ENCODE data around the gene SLC45A3.
"Not testable (repeated sequence)": the region's sequence is repeated elsewhere in the genome, so short reads cannot be mapped to it uniquely, and the experiment has no call there.

Gene SLC45A3

GRCh38 chr1:205680073-205680851, at the start of gene SLC45A3:
Gene SLC45A3 (minus strand): TSS chr1:205680509. CDS start chr1:205664656, 15,853 bp downstream.
- peak; percentile 6 for DNase-seq (ENCODE audit: low spot score)

DNA sequence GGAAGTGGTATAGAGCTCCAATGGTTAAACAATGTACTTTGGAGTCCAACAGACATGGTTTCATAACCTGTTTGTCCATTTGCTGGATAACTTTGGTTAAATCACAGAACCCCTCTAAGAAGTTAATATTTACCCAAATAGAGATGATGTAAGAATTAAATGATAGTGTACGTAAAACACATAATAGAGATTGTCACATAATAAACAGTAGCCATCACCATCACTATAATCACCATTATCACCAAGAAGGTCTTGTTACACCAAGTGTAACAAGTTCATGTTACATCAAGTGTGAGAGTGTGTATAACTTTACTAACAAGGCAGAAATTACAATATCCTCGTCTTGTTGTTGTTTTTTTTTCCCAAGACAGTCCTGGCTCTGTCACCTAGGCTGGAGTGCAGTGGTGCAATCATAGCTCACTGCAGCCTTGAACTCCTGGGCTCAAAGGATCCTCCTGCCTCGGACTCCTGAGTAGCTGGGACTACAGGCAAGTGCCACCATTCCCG, 46.4 kb upstream of the SLC45A3 start:
- DNase-seq (ENCODE audit: low spot score), result no peak

DNA sequence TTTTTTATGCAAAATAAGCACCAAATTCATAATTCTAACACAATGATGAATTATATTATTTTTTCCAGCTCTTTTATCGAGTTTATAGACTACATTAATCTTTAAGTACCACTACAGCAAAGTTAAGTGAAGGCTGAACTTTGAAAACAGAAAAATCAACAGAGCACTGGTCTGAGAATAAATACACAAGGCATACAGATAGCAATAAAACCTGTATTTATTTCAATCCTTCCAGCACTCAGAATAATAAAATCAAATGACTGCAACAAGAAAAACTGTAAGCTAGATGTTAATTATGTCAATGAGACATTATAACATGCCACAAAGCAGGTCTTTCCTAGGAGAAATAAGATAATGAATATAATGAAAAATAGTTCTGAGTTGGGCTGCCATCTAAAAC, 45.2 kb upstream of the SLC45A3 start:
- DNase-seq (ENCODE audit: low spot score), result no peak

- not testable (repeated sequence) for DNase-seq (ENCODE audit: low spot score)
Observed at GRCh38 chr1:205720740-205721139, 40.4 kb upstream of the SLC45A3 start.

- no peak for DNase-seq (ENCODE audit: low spot score)
Observed at GRCh38 chr1:205719762-205720161, 39.5 kb upstream of the SLC45A3 start.

- DNase-seq (ENCODE audit: low spot score), result no peak
Observed at GRCh38 chr1:205719015-205719414, 38.7 kb upstream of the SLC45A3 start.

GRCh38 chr1:205716371-205717132, 36.2 kb upstream of the SLC45A3 start:
- DNase-seq (ENCODE audit: low spot score), result no peak

DNA sequence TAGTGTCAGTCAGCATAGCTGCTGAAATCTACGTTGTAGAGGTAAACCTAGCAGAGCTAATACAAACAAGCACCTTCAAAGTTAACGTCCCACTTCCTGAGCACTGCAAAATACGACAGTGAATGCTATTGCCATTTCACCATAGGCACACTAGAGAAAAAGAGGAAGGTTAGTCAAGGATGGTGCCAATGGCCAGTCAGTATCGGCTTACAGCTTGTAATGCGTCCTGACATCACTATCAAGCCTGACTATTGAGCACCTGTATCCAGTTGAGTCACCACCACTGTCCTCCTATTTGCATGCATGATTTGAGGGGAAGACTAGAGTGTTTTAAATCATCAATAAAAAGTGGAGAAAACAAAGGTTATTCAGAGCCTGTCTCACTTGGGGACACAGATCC, 35.3 kb upstream of the SLC45A3 start:
- DNase-seq (ENCODE audit: low spot score), result no peak

DNA sequence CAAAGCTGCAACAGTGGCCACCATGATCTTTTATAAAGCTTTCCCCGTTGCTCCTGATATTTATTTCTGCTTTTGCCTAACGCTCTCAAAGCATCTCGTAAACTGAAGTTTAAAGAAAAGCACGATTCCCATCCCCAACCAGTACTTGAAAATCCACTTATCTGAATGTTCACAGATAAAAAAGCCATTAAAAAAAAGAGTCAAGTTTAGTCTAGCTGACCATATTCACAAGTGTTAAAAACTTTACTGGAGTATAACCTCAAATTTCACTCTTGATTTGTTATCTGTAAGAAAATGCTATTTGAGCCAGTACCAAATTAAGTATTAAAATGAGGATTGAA, 34.6 kb upstream of the SLC45A3 start:
- no peak for DNase-seq (ENCODE audit: low spot score)

GRCh38 chr1:205714190-205714905, 34.0 kb upstream of the SLC45A3 start:
- no peak for DNase-seq (ENCODE audit: low spot score)

DNA sequence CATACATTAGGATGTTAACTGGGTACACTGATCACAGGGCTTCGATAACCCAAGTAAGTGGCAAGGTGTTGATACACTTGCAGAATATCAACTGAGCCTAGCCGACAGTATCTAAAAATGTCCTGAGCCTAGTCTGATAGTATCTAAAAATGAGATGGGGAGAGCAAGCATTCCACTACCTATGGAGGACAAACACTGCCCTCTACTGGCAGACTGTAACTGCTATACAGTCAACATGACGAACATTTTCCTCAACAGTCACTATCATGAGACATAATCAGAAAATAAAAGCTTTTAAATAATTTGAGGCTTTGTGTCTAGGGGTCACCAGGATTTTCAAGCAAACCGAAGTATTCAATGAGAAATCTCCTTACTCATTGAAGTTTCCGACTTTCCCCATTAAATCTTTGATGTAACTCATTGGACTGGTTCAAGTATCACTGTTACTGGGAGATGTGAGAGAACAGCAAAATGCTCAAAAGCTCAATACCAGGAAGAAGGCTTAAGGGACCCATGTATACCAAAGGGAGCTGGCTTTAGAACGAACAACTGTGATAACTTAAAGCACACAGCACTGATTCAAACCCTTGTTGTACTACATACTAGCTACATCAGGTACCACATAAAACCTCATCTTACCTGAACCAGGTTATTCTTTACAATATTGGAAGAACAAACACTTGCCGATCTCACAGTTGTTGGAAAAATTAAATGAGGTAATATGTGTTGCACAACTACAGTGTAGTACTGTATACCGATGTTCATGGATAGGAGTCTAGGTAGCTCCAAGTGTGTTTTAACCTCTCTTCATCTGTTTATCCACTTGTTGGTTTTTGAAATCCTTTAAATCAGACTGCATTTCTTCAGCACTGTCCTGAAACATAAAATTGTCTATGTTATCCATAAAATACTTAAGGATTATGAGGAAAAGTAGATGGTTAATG, 31.1 kb upstream of the SLC45A3 start:
- peak; percentile 80 for DNase-seq (ENCODE audit: low spot score)

DNA sequence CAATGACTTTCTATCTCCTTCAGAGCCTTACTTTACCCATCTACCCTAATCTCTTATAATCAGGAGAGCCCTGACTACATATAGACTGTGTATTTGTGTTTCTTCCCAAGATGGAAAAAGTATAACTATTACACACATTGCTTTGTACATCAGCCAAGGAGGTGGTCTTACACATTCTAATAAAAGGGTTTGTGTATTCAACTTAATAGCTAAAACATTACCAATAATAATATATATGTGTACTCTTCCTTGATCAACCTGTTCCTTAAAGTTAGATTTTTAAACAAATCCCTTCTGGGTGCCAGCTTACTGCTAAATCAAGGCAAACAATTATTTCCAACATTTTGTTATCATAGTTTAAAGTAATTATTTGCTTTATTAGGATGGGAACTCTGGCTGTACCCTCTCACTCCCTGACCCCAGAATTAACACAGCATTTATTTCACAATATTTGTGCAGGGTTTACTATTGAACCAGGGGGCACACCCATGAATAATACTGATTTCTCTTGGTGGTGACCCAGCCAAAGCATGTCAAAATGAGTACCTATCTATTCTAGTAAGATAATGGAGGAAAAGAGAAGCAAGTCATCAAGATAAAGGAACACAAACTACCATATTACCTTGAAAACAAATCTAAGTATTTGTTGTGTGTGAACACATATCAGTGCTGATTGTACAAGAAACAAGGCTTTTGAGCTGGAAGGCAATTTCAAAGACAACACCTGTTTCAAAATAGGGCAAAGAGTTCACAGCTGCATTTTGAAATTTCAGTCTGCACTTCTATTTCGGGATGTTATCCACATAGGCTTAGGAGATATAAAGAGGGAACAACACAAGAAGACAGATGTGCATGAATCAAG, 30.1 kb upstream of the SLC45A3 start:
- DNase-seq (ENCODE audit: low spot score), result no peak

GRCh38 chr1:205709640-205710039, 29.3 kb upstream of the SLC45A3 start:
- DNase-seq (ENCODE audit: low spot score), result no peak

- no peak for DNase-seq (ENCODE audit: low spot score)
Observed at GRCh38 chr1:205709059-205709398, 28.7 kb upstream of the SLC45A3 start.

GRCh38 chr1:205706601-205707502, 26.5 kb upstream of the SLC45A3 start:
- DNase-seq (ENCODE audit: low spot score), result no peak

- DNase-seq (ENCODE audit: low spot score), result no peak
Observed at GRCh38 chr1:205704903-205705302, 24.6 kb upstream of the SLC45A3 start.

DNA sequence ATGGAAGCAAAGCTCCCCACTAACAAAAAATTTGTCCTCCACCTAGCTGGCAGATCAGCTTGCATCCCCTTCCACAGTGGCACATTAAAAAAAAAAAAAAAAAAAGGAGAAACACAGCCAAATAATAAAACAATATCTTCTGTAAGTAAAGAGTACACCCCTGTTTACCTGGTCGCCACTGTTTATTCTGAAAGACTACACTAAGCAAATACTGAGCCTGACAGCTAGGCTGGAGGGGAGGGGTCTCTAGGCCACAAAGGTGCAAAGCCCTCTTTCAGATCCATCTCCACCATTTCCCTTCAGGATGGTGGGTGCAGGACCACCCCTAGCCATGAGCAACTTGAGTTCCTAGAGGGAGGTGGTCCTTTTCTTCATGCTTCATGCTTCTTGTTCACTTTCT, 22.8 kb upstream of the SLC45A3 start:
- DNase-seq (ENCODE audit: low spot score), result no peak

DNA sequence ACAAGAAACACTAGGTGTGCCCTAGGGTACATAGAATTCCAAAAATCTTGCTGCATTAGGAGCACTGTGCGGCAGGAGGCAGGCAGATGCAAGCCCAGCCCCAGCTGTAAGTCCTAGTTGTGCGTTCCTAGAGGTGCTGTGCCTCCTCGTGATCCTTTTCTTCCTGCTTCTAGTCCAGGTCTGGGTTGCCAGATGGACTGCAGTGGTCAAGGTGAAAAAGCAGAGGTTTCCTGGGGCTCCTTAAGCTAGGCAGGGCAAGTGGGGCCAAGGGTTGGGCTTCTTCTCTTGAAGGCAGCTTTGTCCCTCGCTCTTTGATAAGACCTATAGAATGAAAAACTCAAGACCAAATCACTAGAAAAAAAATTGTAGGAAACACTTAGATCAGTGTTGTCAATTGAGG, 21.6 kb upstream of the SLC45A3 start:
- no peak for DNase-seq (ENCODE audit: low spot score)

GRCh38 chr1:205701420-205701819, 21.1 kb upstream of the SLC45A3 start:
- DNase-seq (ENCODE audit: low spot score), result no peak
